Measurements from ENCODE around the gene PSPN. TPM values are rescaled to one million over a fixed set of nuclear protein-coding genes. Genes with fewer than 3 reads are reported as not detected.

Gene PSPN
- total and polyA plus RNA-seq, 9 of the 15 experiments (the other 6 are each of a cell fraction or from before 2014, with no cell fraction given) = 0.21 to 1.1 (median 0.58) TPM

- TF ChIP-seq KLF6 (CRISPR knock-in tag; IDR thresholded peaks at IDR 0.05; ENCODE audit: borderline replicate concordance) (no peak), GABPA (tag; conservative IDR thresholded peaks at IDR 0.05; ENCODE audit: low read depth) (peak; percentile 50), SNIP1 (IDR thresholded peaks at IDR 0.05; ENCODE audit: low read depth) (no peak)
These were observed 2.0 kb downstream of the PSPN start (continued) for GRCh38 chr19:6373813-6374108.

GRCh38 chr19:6373096-6373812 lies 2.5 kb downstream of the PSPN start:
- H3K9me1 ChIP-seq (ENCODE audit: control insufficient read depth, insufficient read depth, low read length) = no peaks in the 10 kb centered on the region
- intact Hi-C loops (cut with micrococcal nuclease) = no loop called here
- no peaks in the 10 kb centered on the region for H3K27me3 ChIP-seq (ENCODE audit: control insufficient read depth in 2 of 2, insufficient read depth in 2 of 2, low read length in 2 of 2)
- 2% methylated on average over 26 of the region's 53 CpGs for WGBS (ENCODE audit: insufficient coverage, low coverage, missing lambda C conversion rate)
- CTCF ChIA-PET (ENCODE audit: low intra/inter-chr PET ratio) = no interaction called here
- peak overlapping the region; percentile 94 for H3K4me2 ChIP-seq (ENCODE audit: insufficient read depth, low read length)
- peak overlapping the region; percentile 97 for H2AFZ ChIP-seq (ENCODE audit: low read depth, low read length)
- peaks cover 8 to 62% of the 10 kb centered on the region in 2 experiments for H3K4me1 ChIP-seq (replicated peaks in 1 of 2; ENCODE audit: control insufficient read depth in 2 of 2, insufficient read depth in 2 of 2, low read length in 2 of 2)
- H3K4me3 ChIP-seq = peak overlapping the region; percentile 99
- BruUV-seq (replicated peaks) = no TSS peak
- DNase-seq (ENCODE audit: extremely low read depth in 1 of 4, low spot score in 3 of 4) (peak; percentile 94 to 99 (median 95)), ATAC-seq (peak; percentile 82), FAIRE-seq (peak; percentile 98)
- peak overlapping the region; percentile 78 to 94 for H3K9ac ChIP-seq (ENCODE audit: insufficient read depth in 1 of 2, low read depth in 2 of 2, low read length in 2 of 2)
- in situ Hi-C loops (cut with MboI) = no loop called here
- H3K79me2 ChIP-seq (ENCODE audit: control insufficient read depth, insufficient read depth, low read length) = peaks cover 7% of the 10 kb centered on the region; the same call in 2 of the 3 replicates
- H4K20me1 ChIP-seq (replicated peaks; ENCODE audit: control insufficient read depth, insufficient read depth, low read length) = no peaks in the 10 kb centered on the region
- peaks cover 30% of the 10 kb centered on the region; the same call in 2 of the 3 replicates for H3K36me3 ChIP-seq (ENCODE audit: control insufficient read depth, insufficient read depth, low read length)
- POLR2A ChIA-PET = interaction anchor here (0.6 to 2.0 kb wide), 9 partner anchors 11 to 517 kb away, joined by 3 to 29 read pairs (median 4); partner anchors contain the start of genes CLPP, GTF2F1, KHSRP and TNFSF9
- H3K9me3 ChIP-seq (replicated peaks; ENCODE audit: control insufficient read depth, insufficient read depth, low read depth, low read length) = no peaks in the 10 kb centered on the region
- peak overlapping the region; percentile 97 for H3K27ac ChIP-seq (ENCODE audit: extremely low read depth, low read depth, low read length)
- TF ChIP-seq MAZ (CRISPR knock-in tag; conservative IDR thresholded peaks at IDR 0.05 in 1 of 2, IDR thresholded peaks at IDR 0.05 in 1 of 2) (0 out of 4 replicates have a peak, but pooled peaks of 1 of the 2 experiments have one; percentile 17), DPF2 (IDR thresholded peaks at IDR 0.05) (peak; percentile 29; the same call in 1 of the 2 replicates), CREM (IDR thresholded peaks at IDR 0.05; ENCODE audit: low read depth) (peak; percentile 82), FOXM1 (IDR thresholded peaks at IDR 0.05; ENCODE audit: low read depth) (no peak), FOXM1 (CRISPR knock-in tag; IDR thresholded peaks at IDR 0.05; ENCODE audit: low read depth) (no peak), DLX4 (CRISPR knock-in tag; IDR thresholded peaks at IDR 0.05) (no peak), CREB1 (IDR thresholded peaks at IDR 0.05) (peak; percentile 42; the same call in 1 of the 2 replicates), CREB1 (CRISPR knock-in tag; IDR thresholded peaks at IDR 0.05) (no peak), POLR2AphosphoS5 (IDR thresholded peaks at IDR 0.05; ENCODE audit: control insufficient read depth, insufficient read depth, low read depth, low read length) (0 out of 2 replicates have a peak, but pooled peaks have one; percentile 11), SP1 (CRISPR knock-in tag; IDR thresholded peaks at IDR 0.05) (no peak; the same call in 1 of the 2 replicates), SUPT5H (IDR thresholded peaks at IDR 0.05) (0 out of 2 replicates have a peak, but pooled peaks have one; percentile 39)
- TF ChIP-seq, protein P1, sequence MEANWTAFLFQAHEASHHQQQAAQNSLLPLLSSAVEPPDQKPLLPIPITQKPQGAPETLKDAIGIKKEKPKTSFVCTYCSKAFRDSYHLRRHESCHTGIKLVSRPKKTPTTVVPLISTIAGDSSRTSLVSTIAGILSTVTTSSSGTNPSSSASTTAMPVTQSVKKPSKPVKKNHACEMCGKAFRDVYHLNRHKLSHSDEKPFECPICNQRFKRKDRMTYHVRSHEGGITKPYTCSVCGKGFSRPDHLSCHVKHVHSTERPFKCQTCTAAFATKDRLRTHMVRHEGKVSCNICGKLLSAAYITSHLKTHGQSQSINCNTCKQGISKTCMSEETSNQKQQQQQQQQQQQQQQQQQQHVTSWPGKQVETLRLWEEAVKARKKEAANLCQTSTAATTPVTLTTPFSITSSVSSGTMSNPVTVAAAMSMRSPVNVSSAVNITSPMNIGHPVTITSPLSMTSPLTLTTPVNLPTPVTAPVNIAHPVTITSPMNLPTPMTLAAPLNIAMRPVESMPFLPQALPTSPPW (CRISPR knock-in tag; IDR thresholded peaks at IDR 0.05) = peak; percentile 88
- TF ChIP-seq, protein P2, sequence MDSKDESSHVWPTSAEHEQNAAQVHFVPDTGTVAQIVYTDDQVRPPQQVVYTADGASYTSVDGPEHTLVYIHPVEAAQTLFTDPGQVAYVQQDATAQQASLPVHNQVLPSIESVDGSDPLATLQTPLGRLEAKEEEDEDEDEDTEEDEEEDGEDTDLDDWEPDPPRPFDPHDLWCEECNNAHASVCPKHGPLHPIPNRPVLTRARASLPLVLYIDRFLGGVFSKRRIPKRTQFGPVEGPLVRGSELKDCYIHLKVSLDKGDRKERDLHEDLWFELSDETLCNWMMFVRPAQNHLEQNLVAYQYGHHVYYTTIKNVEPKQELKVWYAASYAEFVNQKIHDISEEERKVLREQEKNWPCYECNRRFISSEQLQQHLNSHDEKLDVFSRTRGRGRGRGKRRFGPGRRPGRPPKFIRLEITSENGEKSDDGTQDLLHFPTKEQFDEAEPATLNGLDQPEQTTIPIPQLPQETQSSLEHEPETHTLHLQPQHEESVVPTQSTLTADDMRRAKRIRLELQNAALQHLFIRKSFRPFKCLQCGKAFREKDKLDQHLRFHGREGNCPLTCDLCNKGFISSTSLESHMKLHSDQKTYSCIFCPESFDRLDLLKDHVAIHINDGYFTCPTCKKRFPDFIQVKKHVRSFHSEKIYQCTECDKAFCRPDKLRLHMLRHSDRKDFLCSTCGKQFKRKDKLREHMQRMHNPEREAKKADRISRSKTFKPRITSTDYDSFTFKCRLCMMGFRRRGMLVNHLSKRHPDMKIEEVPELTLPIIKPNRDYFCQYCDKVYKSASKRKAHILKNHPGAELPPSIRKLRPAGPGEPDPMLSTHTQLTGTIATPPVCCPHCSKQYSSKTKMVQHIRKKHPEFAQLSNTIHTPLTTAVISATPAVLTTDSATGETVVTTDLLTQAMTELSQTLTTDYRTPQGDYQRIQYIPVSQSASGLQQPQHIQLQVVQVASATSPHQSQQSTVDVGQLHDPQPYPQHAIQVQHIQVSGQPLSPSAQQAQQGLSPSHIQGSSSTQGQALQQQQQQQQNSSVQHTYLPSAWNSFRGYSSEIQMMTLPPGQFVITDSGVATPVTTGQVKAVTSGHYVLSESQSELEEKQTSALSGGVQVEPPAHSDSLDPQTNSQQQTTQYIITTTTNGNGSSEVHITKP (IDR thresholded peaks at IDR 0.05; ENCODE audit: partially characterized antibody) = peak; percentile 69
